ENCODE data around the gene VPS45. TPM values are rescaled to one million over a fixed set of nuclear protein-coding genes. Genes with fewer than 3 reads are reported as not detected.

VPS45 gene
- total and polyA plus RNA-seq, 2 of the 13 experiments (the other 11 are each of a cell fraction or from before 2014, with no cell fraction given): 15.2 to 25.2 TPM

DNA sequence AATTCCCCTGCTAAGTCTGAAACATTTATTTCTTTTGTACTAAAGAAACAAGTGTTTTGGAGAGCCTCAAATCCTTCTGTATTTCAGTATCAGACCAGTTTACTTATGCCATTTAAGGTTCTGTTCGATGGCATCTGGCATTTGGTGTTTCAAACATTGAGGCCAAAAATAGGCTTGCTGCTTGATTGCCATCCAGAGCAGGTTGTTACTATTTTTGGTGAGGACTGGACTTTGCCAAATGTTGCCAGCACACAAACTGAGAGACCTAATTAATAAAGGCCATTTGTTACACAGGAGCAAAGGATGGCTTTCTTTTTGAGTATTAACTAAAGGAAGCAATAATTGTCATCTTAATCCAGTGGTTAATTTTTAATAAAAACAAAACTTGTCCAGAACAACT, 26.2 kb downstream of the VPS45 start (continued):
- TF ChIP-seq, protein P1, sequence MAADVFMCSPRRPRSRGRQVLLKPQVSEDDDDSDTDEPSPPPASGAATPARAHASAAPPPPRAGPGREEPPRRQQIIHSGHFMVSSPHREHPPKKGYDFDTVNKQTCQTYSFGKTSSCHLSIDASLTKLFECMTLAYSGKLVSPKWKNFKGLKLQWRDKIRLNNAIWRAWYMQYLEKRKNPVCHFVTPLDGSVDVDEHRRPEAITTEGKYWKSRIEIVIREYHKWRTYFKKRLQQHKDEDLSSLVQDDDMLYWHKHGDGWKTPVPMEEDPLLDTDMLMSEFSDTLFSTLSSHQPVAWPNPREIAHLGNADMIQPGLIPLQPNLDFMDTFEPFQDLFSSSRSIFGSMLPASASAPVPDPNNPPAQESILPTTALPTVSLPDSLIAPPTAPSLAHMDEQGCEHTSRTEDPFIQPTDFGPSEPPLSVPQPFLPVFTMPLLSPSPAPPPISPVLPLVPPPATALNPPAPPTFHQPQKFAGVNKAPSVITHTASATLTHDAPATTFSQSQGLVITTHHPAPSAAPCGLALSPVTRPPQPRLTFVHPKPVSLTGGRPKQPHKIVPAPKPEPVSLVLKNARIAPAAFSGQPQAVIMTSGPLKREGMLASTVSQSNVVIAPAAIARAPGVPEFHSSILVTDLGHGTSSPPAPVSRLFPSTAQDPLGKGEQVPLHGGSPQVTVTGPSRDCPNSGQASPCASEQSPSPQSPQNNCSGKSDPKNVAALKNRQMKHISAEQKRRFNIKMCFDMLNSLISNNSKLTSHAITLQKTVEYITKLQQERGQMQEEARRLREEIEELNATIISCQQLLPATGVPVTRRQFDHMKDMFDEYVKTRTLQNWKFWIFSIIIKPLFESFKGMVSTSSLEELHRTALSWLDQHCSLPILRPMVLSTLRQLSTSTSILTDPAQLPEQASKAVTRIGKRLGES (CRISPR knock-in tag; IDR thresholded peaks at IDR 0.05; ENCODE audit: borderline replicate concordance): no peak
- TF ChIP-seq PCBP2 (optimal IDR thresholded peaks at IDR 0.05; ENCODE audit: low read depth, low read length, poor library complexity, severe bottlenecking) (no peak), MEIS2 (CRISPR knock-in tag; IDR thresholded peaks at IDR 0.05) (no peak)

DNA sequence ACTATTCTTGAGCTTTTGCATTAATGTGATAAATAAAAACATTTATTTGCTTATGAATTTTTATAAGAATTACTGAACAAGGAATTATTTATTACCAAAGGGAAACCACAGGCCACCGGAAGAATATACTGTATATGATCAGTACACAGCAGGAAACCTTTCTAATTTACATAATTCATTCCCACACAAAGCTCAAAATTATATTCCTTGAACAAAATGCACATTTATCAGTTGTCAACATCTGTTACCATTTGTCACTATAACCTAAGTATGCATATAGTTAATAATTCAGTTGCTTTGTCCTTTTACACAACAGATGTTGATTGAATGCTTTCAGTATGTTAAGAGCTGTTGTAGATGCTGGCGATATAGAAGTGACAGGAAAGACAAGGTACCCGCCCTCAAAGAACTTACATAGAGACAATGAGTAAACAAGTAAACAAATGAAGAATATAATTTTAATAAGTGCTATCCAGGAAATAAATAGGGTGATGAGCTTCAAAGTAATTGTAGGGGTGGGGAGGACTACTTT, 27.2 kb downstream of the VPS45 start:
- peaks cover 2 to 16% of the 10 kb centered on the region in 2 experiments; a peak in 2 of 5 replicates for H3K36me3 ChIP-seq (replicated peaks in 1 of 2; ENCODE audit: control insufficient read depth in 1 of 2, insufficient read depth in 2 of 2, low read length in 2 of 2)

More for the DNA sequence above, 27.2 kb downstream of the VPS45 start:
- FAIRE-seq (no peak), ATAC-seq (no peak), DNase-seq (ENCODE audit: low spot score) (no peak)
- Histone ChIP-seq H4K20me1 (ENCODE audit: insufficient read depth, low read length) (no peaks in the 10 kb centered on the region), H3K27ac (ENCODE audit: extremely low read length, insufficient read depth, low read length) (no peak overlapping the region), H3K9ac (ENCODE audit: insufficient read depth, low read depth, low read length) (no peak overlapping the region), H2AFZ (ENCODE audit: low read length) (no peak overlapping the region), H3K4me3 (replicated peaks in 1 of 3; ENCODE audit: insufficient read depth in 1 of 3, low read depth in 2 of 3, low read length in 3 of 3) (no peak overlapping the region), H3K79me2 (ENCODE audit: insufficient read depth, low read length) (no peaks in the 10 kb centered on the region), H3K27me3 (ENCODE audit: control insufficient read depth in 1 of 2, insufficient read depth in 2 of 2, low read length in 2 of 2) (no peaks in the 10 kb centered on the region), H3K9me3 (ENCODE audit: low read length) (no peaks in the 10 kb centered on the region), H3K4me1 (ENCODE audit: insufficient read depth, low read length) (no peaks in the 10 kb centered on the region), H3K4me2 (ENCODE audit: low read depth, low read length) (no peak overlapping the region)
- BruUV-seq (replicated peaks): no TSS peak
- intact Hi-C loops (cut with micrococcal nuclease; ENCODE audit: unreplicated experiment) (no loop called here), in situ Hi-C loops (cut with HindIII; ENCODE audit: extremely low pct_ligation_motif_present, low pct_unique_long_range_greater_than_20kb) (no loop called here)
- POLR2A ChIA-PET: no interaction called here
- TF ChIP-seq ZNF839 (CRISPR knock-in tag; IDR thresholded peaks at IDR 0.05; ENCODE audit: borderline replicate concordance): no peak
- TF ChIP-seq, protein P2, sequence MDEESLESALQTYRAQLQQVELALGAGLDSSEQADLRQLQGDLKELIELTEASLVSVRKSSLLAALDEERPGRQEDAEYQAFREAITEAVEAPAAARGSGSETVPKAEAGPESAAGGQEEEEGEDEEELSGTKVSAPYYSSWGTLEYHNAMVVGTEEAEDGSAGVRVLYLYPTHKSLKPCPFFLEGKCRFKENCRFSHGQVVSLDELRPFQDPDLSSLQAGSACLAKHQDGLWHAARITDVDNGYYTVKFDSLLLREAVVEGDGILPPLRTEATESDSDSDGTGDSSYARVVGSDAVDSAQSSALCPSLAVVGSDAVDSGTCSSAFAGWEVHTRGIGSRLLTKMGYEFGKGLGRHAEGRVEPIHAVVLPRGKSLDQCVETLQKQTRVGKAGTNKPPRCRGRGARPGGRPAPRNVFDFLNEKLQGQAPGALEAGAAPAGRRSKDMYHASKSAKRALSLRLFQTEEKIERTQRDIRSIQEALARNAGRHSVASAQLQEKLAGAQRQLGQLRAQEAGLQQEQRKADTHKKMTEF (CRISPR knock-in tag; IDR thresholded peaks at IDR 0.05): no peak
- no peak for TF ChIP-seq ZNF678 (CRISPR knock-in tag; IDR thresholded peaks at IDR 0.05)
- TF ChIP-seq, protein P3, sequence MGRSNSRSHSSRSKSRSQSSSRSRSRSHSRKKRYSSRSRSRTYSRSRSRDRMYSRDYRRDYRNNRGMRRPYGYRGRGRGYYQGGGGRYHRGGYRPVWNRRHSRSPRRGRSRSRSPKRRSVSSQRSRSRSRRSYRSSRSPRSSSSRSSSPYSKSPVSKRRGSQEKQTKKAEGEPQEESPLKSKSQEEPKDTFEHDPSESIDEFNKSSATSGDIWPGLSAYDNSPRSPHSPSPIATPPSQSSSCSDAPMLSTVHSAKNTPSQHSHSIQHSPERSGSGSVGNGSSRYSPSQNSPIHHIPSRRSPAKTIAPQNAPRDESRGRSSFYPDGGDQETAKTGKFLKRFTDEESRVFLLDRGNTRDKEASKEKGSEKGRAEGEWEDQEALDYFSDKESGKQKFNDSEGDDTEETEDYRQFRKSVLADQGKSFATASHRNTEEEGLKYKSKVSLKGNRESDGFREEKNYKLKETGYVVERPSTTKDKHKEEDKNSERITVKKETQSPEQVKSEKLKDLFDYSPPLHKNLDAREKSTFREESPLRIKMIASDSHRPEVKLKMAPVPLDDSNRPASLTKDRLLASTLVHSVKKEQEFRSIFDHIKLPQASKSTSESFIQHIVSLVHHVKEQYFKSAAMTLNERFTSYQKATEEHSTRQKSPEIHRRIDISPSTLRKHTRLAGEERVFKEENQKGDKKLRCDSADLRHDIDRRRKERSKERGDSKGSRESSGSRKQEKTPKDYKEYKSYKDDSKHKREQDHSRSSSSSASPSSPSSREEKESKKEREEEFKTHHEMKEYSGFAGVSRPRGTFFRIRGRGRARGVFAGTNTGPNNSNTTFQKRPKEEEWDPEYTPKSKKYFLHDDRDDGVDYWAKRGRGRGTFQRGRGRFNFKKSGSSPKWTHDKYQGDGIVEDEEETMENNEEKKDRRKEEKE (IDR thresholded peaks at IDR 0.05): no peak
- no peak for TF ChIP-seq SRSF4 (IDR thresholded peaks at IDR 0.05; ENCODE audit: low read depth, low read length, poor library complexity, severe bottlenecking)
- no peak for TF ChIP-seq ZBTB8A (CRISPR knock-in tag; IDR thresholded peaks at IDR 0.05; ENCODE audit: borderline replicate concordance, low read depth)
- TF ChIP-seq, protein P4, sequence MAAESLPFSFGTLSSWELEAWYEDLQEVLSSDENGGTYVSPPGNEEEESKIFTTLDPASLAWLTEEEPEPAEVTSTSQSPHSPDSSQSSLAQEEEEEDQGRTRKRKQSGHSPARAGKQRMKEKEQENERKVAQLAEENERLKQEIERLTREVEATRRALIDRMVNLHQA (CRISPR knock-in tag; IDR thresholded peaks at IDR 0.05): no peak
- WGBS (ENCODE audit: low lambda C conversion rate): over 99% methylated on average over 3 of the region's 3 CpGs
- CTCF ChIA-PET (ENCODE audit: low intra/inter-chr PET ratio, low total read pairs): no interaction called here

All from HepG2 (cell line).